ENCODE results near the gene CMTM2.
"Not testable (repeated sequence)": the region's sequence is repeated elsewhere in the genome, so short reads cannot be mapped to it uniquely, and the experiment has no call there.

Gene CMTM2

DNA sequence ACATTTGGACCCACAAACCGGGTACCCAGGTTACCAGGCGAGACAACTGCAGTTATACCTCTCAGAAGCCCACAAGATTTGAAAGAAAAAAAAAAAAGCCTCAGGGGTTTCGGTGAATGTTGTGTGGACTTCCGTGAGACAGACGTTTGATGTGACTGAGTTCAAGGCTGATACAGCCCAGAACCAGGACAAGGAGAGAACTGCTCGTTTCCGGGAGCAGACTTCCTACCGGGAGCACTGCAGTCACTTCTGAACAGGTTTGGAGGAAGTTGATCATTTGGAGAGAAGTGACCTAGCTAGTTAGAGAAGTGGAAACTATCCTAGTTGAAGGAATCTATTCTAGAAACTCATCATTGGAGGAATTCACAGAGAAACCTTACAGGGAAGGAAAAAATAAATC is 26.0 kb upstream of the CMTM2 start:
- no peak for DNase-seq

DNA sequence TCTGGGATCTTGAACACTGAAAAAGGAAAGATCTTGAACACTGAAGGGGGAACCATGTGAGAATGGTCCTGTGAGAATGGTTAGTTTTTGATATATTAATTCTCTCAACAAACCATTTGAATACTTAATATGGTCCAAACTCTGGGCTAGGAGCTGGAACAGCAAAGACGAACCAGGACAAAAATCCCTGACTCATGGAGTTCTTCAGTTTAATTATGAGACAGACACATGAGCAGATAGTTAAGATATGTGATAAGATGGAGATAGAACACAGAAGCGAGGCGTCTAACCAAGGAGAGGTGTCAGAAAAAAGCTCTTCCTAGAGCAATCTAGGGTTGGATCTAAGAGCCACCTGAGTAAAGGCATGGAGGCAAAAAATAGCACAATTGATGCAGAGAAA is 25.2 kb upstream of the CMTM2 start:
- DNase-seq, result no peak

DNA sequence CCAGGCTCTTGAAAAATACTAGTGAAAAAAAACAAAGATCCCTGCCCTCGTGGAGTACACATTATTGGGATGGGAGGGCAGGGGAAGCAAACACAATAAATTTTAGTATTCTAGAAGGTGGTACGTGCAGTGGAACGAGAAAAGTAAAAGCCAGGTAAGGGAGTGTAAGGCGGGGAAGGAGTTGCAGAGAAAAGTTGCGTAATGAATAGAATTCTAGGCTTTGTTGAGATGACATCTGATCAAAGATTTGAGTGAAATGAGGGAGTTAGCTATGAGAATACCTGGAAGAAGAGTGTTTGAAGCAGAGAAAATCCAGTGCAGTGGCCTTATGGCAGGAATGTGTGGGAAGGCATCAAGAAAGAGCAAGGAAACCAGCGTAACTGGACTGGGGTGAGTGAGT is 24.8 kb upstream of the CMTM2 start:
- DNase-seq, result no peak

- DNase-seq, result no peak
Observed at GRCh38 chr16:66560107-66560506, 19.2 kb upstream of the CMTM2 start.

DNA sequence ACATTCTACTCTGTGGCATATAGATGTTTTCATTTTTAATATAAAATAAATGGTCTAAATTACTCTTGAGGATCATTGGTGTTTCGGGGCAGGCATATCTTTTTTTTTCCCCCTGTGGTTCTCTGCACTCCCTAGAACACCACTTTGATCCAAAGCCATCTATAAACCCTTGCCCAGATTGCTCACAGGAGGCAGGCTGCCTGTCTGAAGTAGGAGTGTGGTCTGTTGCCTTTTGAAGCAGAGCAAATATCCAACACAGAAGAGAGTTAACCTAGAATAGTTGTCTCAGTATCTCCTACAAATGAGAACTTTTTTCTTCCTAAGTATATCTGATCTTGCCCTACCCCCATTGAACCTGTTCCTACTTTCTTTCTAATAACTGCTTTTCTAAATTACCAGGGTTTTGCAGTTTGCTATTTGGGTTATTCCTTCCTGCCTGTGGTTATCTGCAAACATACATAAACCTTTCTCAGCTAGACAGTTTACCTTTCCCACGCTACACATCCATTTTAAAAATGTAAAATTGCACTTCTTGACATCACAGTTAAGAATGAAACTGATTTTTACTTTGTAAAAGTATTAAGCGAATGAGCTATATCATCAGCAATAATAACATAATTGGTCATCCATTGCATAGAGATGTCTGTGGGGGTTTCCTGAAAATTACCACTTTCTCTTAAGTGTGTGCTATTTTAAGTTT is 17.7 kb upstream of the CMTM2 start:
- DNase-seq, result no peak

- DNase-seq, result no peak
Observed at GRCh38 chr16:66562409-66562808, 16.9 kb upstream of the CMTM2 start.

DNA sequence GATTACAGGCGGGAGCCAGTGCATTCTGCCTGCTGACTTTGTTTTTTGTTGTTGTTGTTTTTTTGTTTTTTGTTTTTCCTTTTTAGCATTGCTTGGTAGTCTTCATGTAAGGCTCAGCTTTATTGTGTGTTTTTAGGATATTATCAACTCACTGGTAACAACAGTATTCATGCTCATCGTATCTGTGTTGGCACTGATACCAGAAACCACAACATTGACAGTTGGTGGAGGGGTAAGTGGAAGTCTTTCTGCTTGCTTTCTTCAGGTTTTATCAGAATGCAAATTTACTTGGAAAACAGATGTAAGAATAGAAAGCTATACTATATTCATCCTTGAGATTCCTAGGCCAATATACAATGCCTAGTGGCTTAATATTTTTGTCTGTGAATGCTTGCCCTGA is 16.3 kb upstream of the CMTM2 start:
- DNase-seq, result no peak

- no peak for DNase-seq
Observed at GRCh38 chr16:66563574-66564334, 15.5 kb upstream of the CMTM2 start.

DNA sequence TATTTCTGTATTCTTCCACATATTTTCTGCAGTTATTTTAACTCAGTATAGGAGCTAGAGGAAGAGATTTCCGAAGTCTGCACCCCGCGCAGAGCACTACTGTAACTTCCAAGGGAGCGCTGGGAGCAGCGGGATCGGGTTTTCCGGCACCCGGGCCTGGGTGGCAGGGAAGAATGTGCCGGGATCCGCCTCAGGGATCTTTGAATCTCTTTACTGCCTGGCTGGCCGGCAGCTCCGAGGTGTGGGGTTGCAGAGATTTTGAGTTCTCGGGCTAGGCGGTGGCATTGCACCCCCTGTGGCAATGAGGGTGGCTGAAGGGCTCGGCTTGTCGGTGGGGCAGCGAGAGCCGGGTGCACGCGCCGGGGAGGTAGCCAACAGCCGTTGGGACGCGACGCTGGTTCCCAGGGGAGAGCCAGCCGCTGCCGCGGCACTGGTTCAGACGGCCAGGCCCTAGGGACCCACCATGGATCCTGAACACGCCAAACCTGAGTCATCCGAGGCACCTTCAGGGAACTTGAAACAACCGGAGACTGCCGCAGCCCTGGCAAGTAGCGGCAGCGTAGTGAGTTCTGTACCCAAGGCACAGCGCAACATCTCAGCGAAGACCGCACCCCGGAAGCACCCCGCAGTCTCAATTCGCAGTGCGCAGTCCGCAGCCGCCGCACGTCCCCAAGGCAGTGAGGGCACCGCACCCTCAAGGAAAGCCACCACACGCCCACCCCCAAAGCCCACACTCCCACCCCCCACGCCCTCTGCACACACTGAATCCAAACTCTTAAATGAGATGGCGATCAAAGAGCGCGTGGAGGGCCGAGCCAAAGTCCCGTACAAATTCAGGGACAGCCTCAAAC is 13.0 kb upstream of the CMTM2 start, which contains the start of gene CMTM1:
Gene CMTM1, plus strand, starts transcription at position 389 of the 851 bp plus-strand sequence. Its CDS starts 75 bp downstream, at position 464.
- DNase-seq, result no peak

GRCh38 chr16:66567270-66567669 is 12.0 kb upstream of the CMTM2 start:
- not testable (repeated sequence) for DNase-seq

DNA sequence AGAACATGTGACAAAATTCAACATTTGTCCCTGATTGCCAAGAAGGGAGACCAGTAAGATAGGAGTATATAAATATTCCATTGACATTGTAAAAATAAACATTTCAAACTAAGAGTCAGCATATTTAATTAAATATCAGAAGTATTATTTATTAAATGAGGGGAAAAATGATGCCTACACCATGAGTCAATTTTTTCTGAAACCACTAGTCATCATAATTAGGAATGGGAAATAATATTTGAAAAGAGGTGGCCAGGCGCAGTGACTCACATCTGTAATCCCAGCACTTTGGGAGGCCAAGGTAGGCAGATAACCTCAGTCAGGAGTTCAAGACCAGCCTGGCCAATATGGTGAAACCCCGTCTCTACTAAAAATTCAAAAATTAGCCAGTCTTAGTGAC is 10.9 kb upstream of the CMTM2 start:
- DNase-seq, result no peak

DNA sequence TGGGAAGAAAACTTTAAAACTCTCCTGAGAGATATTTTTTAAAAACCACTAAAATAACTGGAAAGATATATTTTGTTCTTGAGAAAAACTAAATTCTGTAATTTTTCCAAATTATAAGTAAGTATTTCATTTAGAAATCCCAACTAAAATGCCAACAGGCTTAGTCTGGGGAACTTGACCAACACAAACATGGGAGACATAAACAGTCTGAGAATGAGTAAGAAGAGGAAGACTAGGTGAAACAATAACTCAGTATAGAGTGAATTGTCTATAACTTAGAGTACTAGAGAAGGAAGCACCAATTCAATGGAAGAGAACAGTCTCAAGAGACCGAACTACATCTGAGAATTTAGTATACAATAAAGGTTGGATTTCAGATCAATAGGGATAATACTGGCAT is 10.1 kb upstream of the CMTM2 start:
- no peak for DNase-seq

DNA sequence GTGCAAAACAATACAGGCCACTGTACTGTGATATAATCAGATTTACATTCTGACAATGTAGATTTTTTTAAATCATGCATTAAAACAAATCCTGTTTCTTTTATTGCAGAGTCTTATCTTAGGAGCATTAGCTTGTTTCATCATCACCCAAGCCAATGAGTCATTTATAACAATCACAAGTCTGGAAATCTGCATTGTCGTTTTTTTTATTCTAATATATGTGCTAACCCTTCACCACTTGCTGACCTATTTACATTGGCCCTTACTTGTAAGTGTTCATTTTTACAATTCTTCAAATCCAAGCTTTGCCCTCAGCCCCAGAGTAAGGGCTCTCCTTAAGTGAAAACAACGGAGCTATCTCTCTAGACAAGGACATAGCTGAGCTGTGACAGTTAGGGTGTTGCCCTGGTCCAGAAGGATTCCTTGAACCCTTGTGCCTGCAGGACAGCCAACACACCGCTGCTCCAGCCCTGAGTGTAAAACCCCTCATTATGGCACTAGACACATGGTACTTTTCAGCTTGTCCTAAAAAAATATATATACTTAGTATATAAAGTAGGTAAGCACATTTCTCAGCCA is 9.3 kb upstream of the CMTM2 start:
- DNase-seq, result no peak

DNA sequence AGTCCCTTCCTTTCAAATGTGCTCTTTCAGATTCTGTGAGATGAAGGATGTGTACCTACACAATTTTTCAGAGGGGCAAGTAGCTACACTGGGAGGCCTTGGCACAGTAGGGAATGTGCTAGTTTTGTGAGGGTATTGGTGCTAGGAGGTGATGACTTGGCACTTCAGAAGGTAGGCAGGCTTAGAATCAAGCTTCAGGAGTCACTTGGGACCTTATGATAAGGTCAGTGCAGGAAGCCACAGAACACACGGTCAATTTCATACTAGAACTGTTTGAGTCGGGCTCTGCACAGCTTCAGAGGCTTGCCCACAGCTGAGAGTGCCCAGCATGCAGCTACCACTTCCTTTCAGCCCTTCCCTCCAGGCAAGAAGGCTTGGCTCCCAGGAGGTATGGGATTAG is 6.9 kb upstream of the CMTM2 start:
- no peak for DNase-seq

- no peak for DNase-seq
Observed at GRCh38 chr16:66574081-66574480, 5.2 kb upstream of the CMTM2 start.

DNA sequence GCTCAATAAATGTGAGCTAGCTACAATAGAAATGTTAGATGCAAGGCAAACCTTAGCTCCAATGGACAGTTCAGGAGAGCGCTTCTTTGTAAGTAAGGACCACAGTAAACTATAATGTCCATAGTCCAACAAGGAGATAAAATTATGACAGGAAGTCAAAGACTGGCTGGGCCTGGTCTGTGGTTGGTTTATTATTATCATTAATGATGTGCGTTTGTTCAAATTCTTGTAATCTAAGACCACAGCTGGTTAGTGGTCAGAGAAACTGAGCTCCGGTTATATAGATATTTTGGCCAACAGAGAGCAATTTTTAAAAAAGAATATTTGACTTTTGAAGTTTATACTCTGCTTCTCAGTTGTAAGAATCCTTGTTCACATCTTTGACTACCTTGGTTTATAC is 4.7 kb upstream of the CMTM2 start:
- DNase-seq, result no peak

DNA sequence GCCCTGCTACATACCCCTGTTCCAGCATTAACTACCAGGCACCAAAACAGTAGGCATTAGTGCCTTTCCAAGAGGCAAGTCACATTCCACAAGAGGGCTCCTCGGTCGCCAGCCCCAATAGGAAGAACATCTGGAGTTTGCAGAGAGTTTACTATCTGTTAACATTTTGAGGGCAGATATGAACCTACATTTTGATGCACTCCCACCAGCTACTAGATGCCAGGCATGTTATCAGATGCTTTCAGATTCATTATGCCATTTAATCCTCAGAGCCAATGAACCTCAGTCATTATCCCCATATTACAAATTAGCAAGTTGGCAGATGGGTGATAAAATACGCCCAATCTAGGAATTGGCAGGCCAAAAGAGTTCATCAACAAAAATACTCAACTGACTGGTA is 4.2 kb upstream of the CMTM2 start:
- DNase-seq, result no peak

GRCh38 chr16:66576296-66576695 is 3.0 kb upstream of the CMTM2 start:
- DNase-seq, result no peak

- peak in 1 of 2 experiments; percentile 18 for DNase-seq
Observed at GRCh38 chr16:66580605-66581209, 1.4 kb downstream of the CMTM2 start.

- no peak for DNase-seq
Observed at GRCh38 chr16:66581246-66581952, 2.1 kb downstream of the CMTM2 start.

DNA sequence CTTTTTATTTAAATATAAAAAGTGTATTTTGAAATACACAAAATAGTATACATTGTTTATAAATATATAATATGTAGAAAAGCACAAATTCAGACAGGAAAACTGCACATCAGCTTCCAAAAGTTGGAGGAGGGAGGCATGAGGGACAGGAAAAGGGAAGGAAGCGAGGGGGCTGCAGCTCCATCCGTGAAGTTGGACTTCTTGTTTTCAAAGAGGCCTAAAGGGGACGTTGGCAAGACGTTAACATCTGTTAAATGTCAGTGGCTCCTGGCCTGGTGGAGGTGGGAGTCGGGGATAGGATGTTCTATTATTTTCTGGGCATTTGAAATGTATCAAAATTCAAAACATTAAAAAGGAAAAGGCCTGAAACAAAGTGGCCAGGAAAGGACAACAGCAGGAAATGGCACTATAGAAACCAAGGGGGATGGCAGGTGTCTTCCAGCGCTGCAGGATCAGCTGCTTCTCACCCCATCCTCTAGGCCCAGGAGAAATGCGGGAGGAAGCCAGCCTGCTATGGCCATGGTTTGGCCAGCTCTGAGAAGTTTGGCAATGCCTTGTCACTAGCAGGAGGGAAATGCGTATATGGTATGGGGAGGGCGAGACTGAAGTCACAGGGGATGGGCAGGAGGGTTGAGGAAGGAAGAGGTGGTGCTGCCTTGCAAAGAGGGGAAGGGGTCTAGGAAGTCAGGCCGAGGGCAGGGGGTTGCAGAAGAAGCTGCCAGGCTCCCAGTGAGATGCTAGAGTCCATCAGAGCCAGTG is 6.4 kb downstream of the CMTM2 start:
- DNase-seq, result no peak
